Mesothelial cell of epicardium (in vitro differentiated cells): Measurements from ENCODE around the gene CLP1. TPM values are rescaled to one million over a fixed set of nuclear protein-coding genes. Genes with fewer than 3 reads are reported as not detected.
A peak's percentile ranks its signal among the peaks of the same experiment; 100 is the strongest.

Experiments used
- DNase-seq, 2 experiments: peaks; one replicate each; pipeline ENCODE4 v3.0.0; 2021; ENCODE audit warnings: low spot score in 2 of 2; ENCODE audit not compliant: unreplicated experiment in 2 of 2
- H3K27ac Mint-ChIP-seq: 2 replicates; pipeline ENCODE4 v1.8.0; 2021; ENCODE audit warnings: mixed read lengths
- H3K27me3 Mint-ChIP-seq: 2 replicates; pipeline ENCODE4 v1.8.0; 2021; ENCODE audit warnings: low read depth, mixed read lengths
- H3K36me3 Mint-ChIP-seq: 2 replicates; pipeline ENCODE4 v1.8.0; 2021; ENCODE audit warnings: mixed read lengths
- H3K4me1 Mint-ChIP-seq: 2 replicates; pipeline ENCODE4 v1.8.0; 2021; ENCODE audit warnings: mixed read lengths
- H3K4me3 Mint-ChIP-seq: 2 replicates; pipeline ENCODE4 v1.8.0; 2021; ENCODE audit warnings: mild to moderate bottlenecking, moderate library complexity, mixed read lengths
- H3K9me3 Mint-ChIP-seq: 2 replicates; pipeline ENCODE4 v1.8.0; 2021; ENCODE audit warnings: mixed read lengths
- total RNA-seq: library from RNA; stranded (reverse); gene quantifications from 3 replicates; pipeline ENCODE4 v1.2.1, GENCODE V29; 2021
- TF ChIP-seq, protein P1 (sequence below): fragments of 200-600 bp; sonication (generic); IDR thresholded peaks from one replicate; pipeline ENCODE4 v1.5.0; 2021; ENCODE audit warnings: antibody characterized with exemption; ENCODE audit not compliant: unreplicated experiment

CLP1 gene
- total RNA-seq, 1 donor from 2014 or later = 19.5 TPM

DNA sequence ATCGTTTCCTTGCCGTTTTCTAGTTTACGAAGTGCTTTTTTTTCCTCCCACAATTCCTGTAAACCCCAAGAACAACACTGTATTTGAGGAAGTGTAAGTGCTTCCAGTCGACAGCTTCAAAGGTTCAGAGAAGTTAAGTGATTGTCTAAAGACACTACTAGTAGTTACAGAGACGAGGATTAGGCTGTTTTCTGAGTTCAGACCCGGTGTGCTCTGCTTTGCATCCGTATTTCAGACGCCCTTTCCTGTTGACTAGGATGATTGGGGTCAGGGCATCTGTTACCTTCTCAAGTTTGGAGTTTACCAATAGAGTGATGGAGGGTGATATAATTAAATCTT lies 430 bp downstream of the CLP1 start:
- Mint-ChIP-seq H3K4me3 (peak overlapping the region; percentile 99), H3K36me3 (peaks cover 12% of the 10 kb centered on the region), H3K27ac (peak overlapping the region; percentile 97), H3K27me3 (no peaks in the 10 kb centered on the region), H3K4me1 (peaks cover 19% of the 10 kb centered on the region), H3K9me3 (no peaks in the 10 kb centered on the region)
- DNase-seq = no peak
- TF ChIP-seq, protein P1, sequence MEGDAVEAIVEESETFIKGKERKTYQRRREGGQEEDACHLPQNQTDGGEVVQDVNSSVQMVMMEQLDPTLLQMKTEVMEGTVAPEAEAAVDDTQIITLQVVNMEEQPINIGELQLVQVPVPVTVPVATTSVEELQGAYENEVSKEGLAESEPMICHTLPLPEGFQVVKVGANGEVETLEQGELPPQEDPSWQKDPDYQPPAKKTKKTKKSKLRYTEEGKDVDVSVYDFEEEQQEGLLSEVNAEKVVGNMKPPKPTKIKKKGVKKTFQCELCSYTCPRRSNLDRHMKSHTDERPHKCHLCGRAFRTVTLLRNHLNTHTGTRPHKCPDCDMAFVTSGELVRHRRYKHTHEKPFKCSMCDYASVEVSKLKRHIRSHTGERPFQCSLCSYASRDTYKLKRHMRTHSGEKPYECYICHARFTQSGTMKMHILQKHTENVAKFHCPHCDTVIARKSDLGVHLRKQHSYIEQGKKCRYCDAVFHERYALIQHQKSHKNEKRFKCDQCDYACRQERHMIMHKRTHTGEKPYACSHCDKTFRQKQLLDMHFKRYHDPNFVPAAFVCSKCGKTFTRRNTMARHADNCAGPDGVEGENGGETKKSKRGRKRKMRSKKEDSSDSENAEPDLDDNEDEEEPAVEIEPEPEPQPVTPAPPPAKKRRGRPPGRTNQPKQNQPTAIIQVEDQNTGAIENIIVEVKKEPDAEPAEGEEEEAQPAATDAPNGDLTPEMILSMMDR = no peak

DNA sequence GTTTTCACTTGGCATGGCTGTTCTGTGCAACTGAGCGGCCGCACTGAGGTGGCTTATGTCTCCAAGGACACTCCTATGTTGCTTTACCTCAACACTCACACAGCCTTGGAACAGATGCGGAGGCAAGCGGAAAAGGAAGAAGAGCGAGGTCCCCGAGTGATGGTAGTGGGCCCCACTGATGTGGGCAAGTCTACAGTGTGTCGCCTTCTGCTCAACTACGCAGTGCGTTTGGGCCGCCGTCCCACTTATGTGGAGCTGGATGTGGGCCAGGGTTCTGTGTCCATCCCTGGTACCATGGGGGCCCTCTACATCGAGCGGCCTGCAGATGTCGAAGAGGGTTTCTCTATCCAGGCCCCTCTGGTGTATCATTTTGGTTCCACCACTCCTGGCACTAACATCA lies 2.1 kb downstream of the CLP1 start:
- peaks cover 12% of the 10 kb centered on the region for H3K36me3 Mint-ChIP-seq
- no peaks in the 10 kb centered on the region for H3K9me3 Mint-ChIP-seq
- no peak overlapping the region for H3K27ac Mint-ChIP-seq
- H3K4me1 Mint-ChIP-seq = peaks cover 15% of the 10 kb centered on the region
- TF ChIP-seq, protein P1 = no peak
- no peak for DNase-seq
- no peaks in the 10 kb centered on the region for H3K27me3 Mint-ChIP-seq
- no peak overlapping the region for H3K4me3 Mint-ChIP-seq

DNA sequence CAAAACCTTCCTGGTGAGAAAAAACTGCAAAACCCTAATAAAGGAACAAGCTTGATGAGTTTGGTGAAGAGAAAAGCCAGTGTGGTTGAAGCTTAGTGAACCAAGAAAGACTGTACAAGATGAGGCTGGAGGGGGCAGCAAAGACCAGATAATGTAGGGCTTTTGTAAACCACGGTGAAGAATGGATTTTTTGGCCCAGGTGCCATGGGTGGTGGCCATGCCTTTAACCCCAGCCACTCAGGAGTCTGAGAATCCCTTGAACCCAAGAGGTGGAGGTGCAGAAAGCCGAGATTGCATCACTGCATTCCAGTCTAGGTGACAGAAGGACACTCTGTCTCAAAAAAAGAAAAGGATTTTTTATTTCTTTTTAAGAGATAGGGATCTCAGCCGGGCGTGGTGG lies 5.3 kb downstream of the CLP1 start:
- no peak overlapping the region for H3K4me3 Mint-ChIP-seq
- no peaks in the 10 kb centered on the region for H3K27me3 Mint-ChIP-seq

DNA sequence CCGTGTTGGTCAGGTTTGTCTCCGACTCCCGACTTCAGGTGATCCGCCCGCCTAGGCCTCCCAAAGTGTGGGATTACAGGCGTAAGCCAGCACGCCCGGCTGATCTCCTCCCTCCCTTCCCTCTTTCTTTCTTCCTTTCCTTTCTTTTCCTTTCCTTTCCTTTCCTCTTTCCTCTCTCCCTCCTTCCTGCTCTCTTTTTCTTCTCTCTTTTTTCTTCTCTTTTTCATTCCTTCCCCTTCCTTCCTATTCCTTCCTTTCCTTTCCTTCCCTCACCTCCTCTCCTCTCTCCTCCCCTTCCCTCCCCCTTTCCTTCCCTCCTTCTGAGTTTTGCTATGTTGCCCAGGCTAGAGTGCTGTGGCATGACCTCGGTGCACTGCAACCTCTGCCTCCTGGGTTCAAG lies 6.4 kb downstream of the CLP1 start:
- Mint-ChIP-seq H3K27me3 (no peaks in the 10 kb centered on the region), H3K9me3 (no peaks in the 10 kb centered on the region), H3K27ac (no peak overlapping the region), H3K36me3 (peaks cover 12% of the 10 kb centered on the region), H3K4me1 (peaks cover 11% of the 10 kb centered on the region), H3K4me3 (no peak overlapping the region)
- TF ChIP-seq, protein P1 = no peak
- DNase-seq = no peak

More for the DNA sequence above, 5.3 kb downstream of the CLP1 start:
- no peak for DNase-seq
- TF ChIP-seq, protein P1 = no peak
- peak overlapping the region; percentile 11 for H3K27ac Mint-ChIP-seq
- peaks cover 12% of the 10 kb centered on the region for H3K36me3 Mint-ChIP-seq
- peaks cover 13% of the 10 kb centered on the region for H3K4me1 Mint-ChIP-seq
- no peaks in the 10 kb centered on the region for H3K9me3 Mint-ChIP-seq

DNA sequence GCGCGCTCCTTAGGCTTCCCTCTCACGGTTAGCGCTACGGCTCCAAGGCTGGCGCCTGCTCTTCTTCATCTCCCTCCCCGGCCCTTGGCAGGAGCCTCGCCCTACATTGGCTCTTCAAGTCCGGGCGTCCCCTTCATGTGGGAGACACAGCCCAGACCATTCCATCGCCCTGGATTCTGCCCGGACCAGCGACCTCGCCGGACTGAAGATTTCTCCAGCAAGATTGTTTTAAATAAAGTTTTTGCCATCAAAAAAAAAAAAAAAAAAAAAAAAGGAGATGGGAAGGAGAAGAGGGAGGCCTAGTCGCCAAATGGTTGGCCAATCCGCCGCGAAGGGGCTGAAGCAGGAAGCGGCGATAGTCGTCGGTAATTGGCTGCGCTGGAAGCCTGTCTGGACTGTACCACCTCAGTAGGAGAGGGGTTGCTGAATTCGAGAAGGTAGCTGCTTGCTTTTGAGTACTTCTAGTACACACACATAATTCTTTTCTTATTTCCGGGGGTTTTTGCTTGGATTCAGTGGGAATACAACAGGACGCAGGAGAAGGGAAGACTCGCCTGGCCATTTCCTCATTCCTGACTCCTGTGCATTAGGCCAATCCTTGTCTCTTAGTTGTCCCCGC lies 9.7 kb downstream of the CLP1 start:
- Mint-ChIP-seq H3K9me3 (no peaks in the 10 kb centered on the region), H3K27me3 (no peaks in the 10 kb centered on the region), H3K4me3 (peak overlapping the region; percentile 91)

More for the DNA sequence above, 9.7 kb downstream of the CLP1 start:
- peak; percentile 89 to 91 for DNase-seq
- peaks cover 20% of the 10 kb centered on the region for H3K4me1 Mint-ChIP-seq
- TF ChIP-seq, protein P1 = no peak
- peaks cover 3% of the 10 kb centered on the region for H3K36me3 Mint-ChIP-seq
- peak overlapping the region; percentile 100 for H3K27ac Mint-ChIP-seq
